Left ventricle myocardium superior (tissue), 1 donor: Measurements from ENCODE around the gene KATNB1. TPM values are rescaled to one million over a fixed set of nuclear protein-coding genes. Genes with fewer than 3 reads are reported as not detected.
"Not testable (repeated sequence)": the region's sequence is repeated elsewhere in the genome, so short reads cannot be mapped to it uniquely, and the experiment has no call there.

Source experiments
- ATAC-seq: fragments of 200-7000 bp; cut with Tn5 transposase; one replicate; pipeline ENCODE4 v1.9.1; 2020; ENCODE audit warnings: mild to moderate bottlenecking, moderate library complexity
- DNase-seq: peaks from one replicate; pipeline ENCODE4 v3.0.0-alpha.2; 2020
- intact Hi-C: fragments of 100-400 bp; cut with micrococcal nuclease; formaldehyde crosslinking; loops from one replicate; pipeline ENCODE4 v1.11.0; 2022
- total RNA-seq: library from RNA; stranded (reverse); fragmentation: NEBNext Ultra II Directional; extraction: Animal tissue kit (Norgen Biotek cat#: 25700); gene quantifications from one replicate; pipeline ENCODE4 v1.2.1, GENCODE V29; 2021
- donor health status: DM: no; HTN: yes; CAD: no; lungs with severe emphysema.

Gene KATNB1
- total RNA-seq, 1 donor from 2014 or later, result 9.3 TPM

GRCh38 chr16:57722651-57723050 lies 12.9 kb upstream of the KATNB1 start:
- no peak for ATAC-seq
- intact Hi-C loops, result no loop called here
- DNase-seq, result no peak

DNA sequence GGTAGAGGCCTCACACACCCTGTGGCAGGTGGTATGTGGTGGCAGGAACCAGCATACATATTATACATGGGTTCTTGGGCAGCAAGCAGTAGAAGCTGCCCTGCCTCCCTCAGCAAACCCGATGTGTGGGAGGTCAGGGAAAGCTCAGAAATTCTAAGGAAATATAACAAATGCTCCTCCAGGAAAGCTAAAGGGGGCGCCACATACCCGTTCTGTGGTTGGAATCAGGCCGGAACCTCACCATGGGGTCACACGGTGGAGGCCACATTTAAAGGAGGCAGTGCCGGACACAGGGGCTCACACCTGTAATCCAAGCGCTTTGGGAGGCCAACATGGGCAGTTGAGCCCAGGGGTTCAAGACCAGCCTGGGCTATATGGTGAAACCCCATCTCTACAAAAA lies 12.4 kb upstream of the KATNB1 start:
- intact Hi-C loops, result no loop called here
- ATAC-seq, result no peak
- no peak for DNase-seq

DNA sequence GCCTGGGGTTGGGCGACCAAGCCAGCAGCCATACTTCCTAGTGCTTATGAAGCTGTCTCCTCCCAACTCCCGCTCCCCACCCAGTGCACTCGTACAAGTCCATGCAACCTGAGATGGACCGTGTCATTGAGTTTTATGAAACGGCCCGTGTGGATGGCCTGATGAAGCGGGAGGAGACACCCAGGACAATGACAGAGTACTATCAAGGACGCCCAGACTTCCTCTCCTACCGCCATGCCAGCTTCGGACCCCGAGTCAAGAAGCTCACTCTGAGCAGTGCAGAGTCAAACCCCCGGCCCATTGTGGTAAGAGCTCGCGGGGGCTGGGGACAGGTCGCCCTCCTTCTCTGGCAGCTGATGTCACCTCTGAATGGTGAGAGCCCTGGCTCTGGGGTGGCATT lies 11.0 kb upstream of the KATNB1 start:
- no peak for ATAC-seq
- DNase-seq, result no peak
- intact Hi-C loops, result no loop called here

DNA sequence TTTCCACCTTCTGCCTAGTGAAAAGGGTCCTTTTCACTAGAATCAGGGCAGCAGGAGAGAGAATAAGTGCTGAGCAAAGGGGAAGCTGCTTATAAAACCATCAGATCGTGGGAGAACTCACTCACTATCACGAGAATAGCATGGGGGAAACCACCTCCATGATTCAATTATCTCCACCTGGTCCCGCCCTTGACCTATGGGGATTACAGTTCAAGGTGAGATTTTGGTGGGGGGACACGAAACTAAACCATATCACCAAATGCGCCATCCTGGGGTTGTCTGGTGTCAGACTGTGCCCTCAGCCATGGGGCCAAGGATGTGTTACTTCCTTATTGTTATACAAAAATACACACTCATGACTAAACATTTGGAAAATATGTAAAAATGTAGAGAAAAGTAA lies 10.4 kb upstream of the KATNB1 start:
- intact Hi-C loops, result no loop called here
- DNase-seq (no peak), ATAC-seq (no peak)

- no peak for DNase-seq
Measured at GRCh38 chr16:57725554-57725953, 10.0 kb upstream of the KATNB1 start.

GRCh38 chr16:57725976-57726375 lies 9.6 kb upstream of the KATNB1 start:
- intact Hi-C loops, result no loop called here
- DNase-seq, result no peak
- ATAC-seq, result no peak

More at GRCh38 chr16:57725554-57725953, 10.0 kb upstream of the KATNB1 start:
- intact Hi-C loops, result no loop called here
- ATAC-seq, result no peak

DNA sequence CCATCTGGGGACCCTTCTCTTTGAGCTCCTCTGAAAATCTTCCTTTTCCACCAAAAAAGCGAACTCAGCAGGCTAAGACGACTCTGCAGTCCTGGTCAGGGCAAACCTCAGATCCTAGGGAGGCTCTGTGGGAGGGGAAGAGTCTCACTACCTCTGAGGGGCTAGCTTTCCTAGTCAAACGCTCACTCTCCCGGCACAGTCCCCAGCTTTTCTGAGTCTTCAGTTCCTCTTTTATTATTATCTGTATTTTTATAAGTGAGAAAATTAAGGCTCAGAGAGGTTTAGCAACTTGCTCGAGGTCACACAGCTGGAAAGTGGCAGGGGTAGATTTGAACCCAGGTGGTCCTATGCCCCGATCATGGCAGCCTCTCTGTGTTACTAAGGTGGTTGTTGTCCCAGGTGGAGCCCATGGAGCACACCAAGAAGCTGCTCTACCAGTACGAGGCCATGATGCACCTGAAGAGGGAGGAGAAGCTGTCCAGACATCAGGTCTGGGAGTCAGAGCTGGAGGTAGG lies 9.1 kb upstream of the KATNB1 start:
- DNase-seq, result no peak
- intact Hi-C loops, result no loop called here
- no peak for ATAC-seq

DNA sequence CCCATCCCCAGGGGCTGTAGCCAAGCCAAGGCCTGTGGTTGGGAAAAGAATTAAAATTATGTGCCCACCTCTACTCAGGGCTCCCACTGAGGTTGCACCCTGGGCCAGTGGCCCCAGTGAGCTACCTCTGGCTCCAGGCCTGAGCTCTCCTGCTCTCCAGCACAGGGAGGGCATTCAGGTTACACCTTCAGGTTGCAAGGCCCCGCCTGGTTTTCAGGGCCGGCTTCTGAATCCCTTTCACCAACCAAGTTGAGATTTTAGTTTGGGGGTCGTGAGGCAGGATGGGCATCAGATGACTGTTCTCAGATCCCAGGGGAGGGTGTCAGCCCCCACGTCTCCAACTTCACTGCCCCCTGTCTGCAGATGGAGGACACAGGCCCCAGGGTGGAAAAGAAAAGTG lies 8.0 kb upstream of the KATNB1 start:
- DNase-seq (no peak), ATAC-seq (no peak)
- intact Hi-C loops, result no loop called here

DNA sequence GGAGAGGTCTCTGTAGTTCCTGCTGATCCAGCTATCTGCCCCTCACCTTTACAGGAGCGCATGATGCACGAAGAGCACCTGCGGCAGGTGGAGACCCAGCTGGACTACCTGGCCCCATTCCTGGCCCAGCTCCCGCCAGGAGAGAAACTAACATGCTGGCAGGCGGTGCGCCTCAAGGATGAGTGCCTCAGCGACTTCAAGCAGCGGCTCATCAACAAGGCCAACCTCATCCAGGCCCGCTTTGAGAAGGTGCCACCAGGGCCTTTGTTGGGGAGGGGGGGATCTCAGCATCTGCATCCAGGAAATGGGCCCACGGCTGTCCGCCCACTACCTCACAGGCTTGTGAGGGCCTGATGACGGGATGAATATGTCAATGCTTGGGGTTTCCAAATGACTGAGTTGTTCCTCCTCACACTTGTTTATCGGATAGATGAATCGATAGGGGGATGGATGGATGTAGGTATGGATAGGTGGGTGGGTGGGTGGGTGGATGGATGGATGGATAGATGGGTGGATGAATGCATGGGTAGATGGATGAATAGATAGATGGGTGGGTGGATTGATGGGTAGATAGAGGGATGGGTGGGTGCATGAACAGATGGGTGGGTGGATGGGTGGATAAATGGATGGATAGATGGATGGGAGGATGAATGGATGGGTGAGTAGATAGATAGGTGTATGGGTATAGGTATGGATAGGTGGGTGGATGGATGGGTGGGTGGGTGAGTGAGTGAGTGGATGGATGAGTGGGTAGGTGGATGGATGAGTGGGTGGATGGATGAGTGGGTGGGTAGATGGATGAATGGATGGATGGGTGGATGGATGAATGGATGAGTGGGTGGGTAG lies 7.0 kb upstream of the KATNB1 start:
- intact Hi-C loops, result no loop called here
- no peak for ATAC-seq

DNA sequence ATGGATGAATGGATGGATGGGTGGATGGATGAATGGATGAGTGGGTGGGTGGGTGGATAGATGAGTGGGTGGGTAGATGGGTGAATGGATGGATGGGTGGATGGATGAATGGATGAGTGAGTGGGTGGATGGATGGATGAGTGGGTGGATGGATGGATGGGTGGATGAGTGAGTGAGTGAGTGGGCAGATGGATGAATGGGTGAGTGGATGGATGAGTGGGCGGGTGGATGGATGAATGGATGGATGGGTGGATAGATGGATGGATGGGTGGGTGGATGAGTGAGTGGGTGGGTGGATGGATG lies 6.4 kb upstream of the KATNB1 start:
- DNase-seq (no peak), ATAC-seq (no peak)
- intact Hi-C loops, result no loop called here

More for the DNA sequence above, 7.0 kb upstream of the KATNB1 start:
- no peak for DNase-seq

DNA sequence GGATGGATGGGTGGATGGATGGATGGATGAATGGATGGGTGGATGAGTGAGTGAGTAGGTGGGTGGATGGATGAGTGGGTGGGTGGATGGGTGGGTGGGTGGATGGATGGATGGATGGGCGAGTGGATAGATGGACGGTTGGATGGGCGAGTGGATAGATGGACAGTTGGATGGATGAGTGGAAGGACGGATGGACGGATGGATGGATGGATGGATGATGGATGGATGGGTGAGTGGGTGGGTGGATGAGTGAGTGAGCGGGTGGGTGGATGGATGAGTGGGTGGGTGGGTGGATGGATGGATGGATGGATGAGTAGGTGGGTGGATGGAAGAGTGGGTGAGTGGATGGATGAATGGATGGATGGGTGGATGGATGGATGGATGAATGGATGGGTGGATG lies 5.7 kb upstream of the KATNB1 start:
- intact Hi-C loops, result loop anchor here (10.0 kb wide), 1 partner anchor 275 kb away; the partner anchor contains the start of genes USB1 and ZNF319
- DNase-seq, ATAC-seq: not testable (repeated sequence)

DNA sequence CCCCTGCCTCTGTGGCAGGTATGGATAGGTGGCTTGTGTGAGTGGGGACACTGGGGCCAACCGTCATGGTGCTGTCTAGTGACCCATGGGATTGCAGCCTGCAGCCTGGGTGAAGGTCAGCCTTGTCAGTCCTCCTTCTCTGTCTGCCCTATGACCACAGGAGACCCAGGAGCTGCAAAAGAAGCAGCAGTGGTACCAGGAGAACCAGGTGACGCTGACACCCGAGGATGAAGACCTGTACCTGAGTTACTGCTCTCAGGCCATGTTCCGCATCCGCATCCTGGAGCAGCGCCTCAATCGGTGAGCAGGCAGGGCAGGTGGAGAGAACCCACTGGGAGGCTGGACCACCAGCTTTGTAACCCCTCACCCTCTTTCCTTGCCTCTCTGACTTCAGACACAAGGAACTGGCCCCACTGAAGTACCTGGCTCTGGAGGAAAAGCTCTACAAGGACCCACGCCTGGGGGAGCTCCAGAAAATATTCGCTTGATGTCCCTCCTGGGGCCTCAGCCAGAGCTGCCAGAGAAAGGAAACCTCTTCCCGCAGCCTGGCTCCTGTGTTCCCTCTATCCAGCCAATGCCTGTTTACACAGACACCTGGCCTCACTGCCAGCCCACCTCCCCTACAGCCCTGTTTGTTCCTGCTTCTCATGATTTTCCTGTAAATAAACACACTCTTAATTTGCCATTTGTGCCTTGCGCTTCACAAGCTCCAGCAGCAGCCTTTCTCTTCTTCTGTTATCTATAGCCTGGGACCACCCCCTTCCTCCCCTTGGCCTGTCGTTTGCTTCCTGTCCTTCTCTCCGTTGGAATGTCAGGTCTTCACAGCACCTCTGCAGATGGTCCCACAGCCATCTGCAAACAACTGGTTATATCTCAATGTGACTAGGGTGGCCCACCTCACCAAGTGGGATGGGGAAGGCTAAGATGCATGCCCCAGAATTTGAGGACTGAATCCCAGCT lies 4.5 kb upstream of the KATNB1 start:
- intact Hi-C loops, result loop anchor here (10.0 kb wide), 1 partner anchor 274 kb away; the partner anchor contains the start of genes USB1 and ZNF319
- ATAC-seq (no peak), DNase-seq (no peak)

DNA sequence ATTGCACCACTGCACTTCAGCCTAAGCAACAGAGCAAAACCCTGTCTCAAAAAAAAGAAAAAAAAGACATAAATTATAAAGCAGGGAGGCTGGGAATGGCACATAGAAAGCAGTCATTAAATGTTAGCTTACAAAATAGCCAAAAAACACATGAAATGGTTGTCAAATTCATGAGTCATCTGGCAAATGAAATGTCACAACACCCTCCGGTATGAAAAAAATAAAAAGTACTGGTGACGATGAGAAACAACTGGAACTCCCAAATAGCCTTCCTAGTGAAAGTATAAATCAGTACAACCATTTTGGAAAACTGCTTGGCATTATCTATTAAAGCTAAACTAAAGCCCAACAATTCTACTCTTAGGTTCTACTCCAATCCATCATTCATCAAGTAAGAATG lies 3.5 kb upstream of the KATNB1 start:
- DNase-seq (no peak), ATAC-seq (no peak)
- intact Hi-C loops, result loop anchor here (10.0 kb wide), 1 partner anchor 273 kb away; the partner anchor contains the start of genes USB1 and ZNF319

- DNase-seq (no peak), ATAC-seq (no peak)
- intact Hi-C loops, result loop anchor here (10.0 kb wide), 1 partner anchor 272 kb away; the partner anchor contains the start of genes USB1 and ZNF319
Measured at GRCh38 chr16:57732714-57733113, 2.9 kb upstream of the KATNB1 start.

DNA sequence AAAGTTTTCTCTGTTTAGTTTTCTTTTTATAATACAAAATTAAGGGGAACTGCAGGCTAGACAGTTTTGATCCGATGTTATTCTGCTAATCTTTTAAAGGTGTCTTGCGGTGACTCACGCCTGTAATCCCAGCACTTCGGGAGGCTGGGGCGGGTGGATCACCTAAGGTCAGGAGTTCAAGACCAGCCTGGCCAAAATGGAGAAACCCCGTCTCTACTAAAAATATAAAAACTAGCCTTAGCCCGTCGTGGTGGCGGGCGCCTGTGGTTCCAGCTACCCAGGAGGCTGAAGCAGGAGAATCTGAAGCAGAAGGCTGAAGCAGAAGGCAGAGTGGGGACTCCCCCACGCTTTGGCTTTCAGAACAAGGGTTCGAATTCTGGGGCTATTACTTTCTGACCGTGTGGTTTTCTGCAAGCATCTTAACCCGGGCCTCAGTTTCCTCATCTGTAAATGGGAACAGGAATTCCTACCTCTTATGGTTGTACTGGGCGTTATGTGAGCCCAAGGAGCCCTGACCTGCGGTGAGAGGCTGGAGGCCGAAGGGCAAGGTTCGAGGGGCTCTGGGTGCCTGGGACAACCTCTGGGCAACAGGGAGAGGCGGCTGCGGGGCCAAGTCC lies 1.2 kb upstream of the KATNB1 start:
- ATAC-seq (peak; percentile 3), DNase-seq (no peak)
- intact Hi-C loops, result loop anchor here (10.0 kb wide), 1 partner anchor 270 kb away; the partner anchor contains the start of genes USB1 and ZNF319

DNA sequence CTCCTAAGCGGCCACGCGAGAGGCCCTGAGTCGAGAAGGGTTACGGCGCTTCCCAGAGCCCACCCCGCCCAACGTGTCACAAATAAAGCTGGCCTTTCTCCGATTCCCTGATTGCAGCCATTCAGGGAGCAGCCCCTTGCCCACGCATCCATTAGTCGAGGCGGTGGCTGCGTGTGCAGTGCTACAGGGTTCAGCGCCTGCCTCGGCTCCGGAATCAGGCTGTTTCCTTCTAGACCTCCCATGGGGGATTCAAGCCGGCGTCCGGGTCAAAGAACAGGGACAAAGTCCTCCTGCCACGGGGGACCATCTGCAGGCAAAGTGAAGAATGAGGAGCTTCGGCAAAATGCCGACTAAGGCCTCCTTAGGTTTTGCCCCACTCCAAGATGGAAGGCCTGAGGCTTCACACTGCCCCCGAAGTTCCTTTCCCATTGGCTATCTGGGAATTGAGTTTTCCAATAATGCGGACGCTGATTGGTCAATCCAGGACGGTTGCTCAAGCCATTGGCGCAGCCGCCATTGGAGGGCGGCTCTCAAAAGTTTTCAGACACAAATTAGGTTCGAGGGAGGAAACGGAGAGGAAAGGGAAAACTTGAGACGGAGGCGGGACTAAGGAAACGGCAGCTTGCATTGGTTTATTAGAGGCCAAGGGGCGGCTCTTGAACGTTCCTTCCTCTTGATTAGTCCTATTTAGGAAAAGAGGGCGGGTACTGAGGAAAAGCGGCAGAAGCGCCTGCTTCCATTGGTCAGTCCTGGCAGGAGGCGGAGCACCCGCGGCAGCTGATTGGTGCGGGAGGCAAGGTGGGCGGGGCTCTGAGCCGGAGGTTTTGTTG lies 430 bp upstream of the KATNB1 start:
- DNase-seq (peak; percentile 99), ATAC-seq (peak; percentile 96)
- intact Hi-C loops, result loop anchor here (10.0 kb wide), 1 partner anchor 270 kb away; the partner anchor contains the start of genes USB1 and ZNF319

DNA sequence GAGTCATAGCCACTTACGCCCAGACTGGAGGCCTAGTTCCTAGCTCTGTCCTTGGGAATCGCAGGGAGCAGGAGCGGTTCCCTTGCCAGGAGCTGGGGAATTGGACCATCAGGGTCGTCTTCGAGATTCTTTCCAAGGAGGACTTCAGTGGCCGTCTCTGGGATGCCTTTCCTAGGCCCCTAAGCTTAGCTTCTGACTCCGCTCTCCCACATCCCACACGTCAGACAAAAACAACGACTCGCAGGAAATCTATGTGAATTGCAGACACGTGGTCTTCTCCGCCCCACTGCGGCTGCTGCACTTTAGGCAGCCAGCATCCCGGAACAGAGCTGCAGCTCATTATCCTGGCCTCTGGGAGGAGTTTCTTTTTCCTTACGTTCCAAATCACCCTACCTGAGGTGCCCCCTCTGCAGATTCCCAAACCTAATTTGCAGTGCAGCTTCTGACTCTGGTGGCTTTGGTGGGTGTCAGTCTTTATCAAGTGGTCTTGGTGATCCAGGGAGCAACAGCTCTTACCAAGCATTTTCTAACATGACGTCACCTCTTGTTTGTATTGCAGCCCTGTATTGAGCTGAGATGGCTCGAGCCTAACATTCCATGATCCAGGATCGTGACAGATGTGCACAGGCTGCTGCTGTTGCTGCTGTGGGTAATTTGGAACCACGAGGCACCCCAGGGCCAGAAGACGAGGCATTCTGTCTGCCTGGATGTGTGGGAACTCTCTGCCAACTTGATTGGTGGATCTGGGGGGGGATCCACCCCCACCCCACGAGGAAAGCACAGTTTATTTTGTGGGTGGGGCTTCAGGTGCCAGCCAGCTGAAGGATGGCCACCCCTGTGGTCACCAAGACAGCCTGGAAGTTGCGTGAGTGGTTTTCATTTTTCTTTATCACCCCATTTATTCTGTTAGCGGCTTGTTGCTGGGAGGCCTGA lies 1.1 kb downstream of the KATNB1 start:
- ATAC-seq (no peak), DNase-seq (no peak)
- intact Hi-C loops, result loop anchor here (10.0 kb wide), 1 partner anchor 268 kb away; the partner anchor contains the start of genes USB1 and ZNF319
